GM12874 (cell line): ENCODE results near the gene SLC22A23.

Experiments used
- TF ChIP-seq, protein P1 (sequence below): IDR thresholded peaks from 2 replicates; pipeline ENCODE4 v1.5.1; 2011; ENCODE audit warnings: low read depth, mild to moderate bottlenecking, control low read depth, low read length, moderate library complexity; ENCODE audit not compliant: insufficient read depth

Gene SLC22A23

DNA sequence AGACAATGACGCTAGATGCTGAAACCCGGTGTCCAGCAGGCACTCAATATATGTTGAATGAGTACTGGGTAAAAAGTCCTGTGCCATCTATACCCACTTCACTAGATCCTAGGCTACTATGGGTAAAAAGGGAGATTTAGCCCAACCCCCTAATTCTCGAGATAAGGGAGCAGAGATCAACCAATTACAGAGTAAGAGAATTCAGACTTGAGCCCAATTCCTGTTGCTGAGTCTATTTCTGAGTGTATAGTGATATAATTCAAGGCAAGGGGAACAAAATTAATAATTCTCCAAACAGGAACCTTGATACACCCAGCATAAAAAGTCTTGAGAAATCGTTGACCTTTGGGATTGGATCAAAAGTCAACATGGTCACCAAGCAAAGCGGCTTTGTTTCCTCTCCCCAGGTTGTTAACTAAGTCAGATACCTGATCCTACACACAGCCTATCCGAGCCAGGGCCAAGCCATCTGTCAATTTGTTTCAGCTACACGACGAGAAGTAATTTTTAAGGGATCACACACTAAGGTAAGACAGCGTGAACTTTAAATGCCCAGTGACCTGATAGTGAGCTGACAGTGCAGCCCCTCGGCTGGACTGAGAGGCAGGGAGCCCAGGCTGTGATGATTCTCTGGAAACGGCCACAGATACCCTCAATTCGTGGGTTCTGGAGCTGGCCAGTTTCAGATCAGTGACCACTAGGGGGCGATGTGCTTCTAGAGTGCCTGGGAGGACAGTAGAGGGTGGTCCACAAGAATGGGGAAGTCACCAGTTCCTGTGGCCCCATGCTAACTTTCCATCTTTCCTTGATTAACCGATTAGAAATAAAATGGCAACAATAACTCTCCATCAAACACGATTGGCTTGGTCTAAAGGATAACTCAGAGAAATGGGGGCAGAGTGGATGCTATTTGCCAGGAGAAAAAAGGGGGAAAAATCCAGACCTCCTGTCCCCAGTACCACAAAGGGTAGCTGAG lies 46.2 kb downstream of the SLC22A23 start:
- TF ChIP-seq, protein P1, sequence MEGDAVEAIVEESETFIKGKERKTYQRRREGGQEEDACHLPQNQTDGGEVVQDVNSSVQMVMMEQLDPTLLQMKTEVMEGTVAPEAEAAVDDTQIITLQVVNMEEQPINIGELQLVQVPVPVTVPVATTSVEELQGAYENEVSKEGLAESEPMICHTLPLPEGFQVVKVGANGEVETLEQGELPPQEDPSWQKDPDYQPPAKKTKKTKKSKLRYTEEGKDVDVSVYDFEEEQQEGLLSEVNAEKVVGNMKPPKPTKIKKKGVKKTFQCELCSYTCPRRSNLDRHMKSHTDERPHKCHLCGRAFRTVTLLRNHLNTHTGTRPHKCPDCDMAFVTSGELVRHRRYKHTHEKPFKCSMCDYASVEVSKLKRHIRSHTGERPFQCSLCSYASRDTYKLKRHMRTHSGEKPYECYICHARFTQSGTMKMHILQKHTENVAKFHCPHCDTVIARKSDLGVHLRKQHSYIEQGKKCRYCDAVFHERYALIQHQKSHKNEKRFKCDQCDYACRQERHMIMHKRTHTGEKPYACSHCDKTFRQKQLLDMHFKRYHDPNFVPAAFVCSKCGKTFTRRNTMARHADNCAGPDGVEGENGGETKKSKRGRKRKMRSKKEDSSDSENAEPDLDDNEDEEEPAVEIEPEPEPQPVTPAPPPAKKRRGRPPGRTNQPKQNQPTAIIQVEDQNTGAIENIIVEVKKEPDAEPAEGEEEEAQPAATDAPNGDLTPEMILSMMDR = peak; percentile 76

DNA sequence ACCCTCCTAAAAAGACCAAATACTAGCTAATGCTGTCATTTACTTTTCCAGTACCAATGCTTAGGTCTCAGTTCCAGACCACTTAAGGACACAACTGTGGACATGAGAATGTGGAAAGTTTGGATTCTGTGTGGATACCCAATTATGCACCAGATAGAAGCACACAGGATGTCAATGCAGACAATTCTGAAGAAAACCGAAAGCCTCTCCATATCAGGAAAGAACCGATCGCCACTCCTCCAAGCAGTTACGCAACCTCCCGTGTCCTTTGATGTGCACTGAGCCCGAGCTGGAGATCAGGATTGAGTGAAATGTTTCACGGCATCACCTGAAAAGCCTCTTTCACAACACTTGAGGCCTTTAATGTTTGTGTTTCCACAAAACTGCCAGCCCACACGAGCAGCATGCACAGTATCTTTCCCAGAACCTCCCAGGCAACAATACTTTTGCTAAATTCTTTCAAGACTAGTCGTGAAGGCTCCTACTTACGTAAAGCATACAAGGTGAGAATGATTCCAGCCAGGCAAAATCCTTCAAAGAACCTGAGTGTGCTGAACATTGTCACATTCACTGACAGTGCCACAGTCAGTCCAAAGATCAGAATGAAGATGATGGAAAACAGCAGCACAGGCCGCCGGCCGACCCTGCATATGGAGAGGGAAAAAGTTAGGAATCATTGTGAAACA lies 47.0 kb downstream of the SLC22A23 start:
- TF ChIP-seq, protein P1 = no peak

DNA sequence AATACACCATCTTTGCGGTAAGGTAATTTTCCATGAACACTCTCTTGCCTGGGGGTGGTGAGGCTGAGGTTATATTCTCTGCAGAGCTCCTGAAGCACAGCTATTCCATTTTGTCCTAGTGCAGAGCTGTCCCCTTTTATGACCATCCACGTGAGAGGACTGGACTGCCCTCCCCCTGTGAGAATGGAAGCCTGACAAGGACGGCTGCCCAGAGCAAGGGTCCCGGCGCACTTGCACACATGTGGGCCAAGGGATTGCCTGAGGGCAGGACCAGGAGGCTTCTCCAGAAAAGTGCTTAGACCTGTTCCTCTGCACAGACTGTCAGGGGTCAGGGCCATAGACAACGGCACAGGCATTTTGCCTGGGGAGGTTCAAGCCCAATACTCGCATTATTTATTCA lies 48.2 kb downstream of the SLC22A23 start:
- TF ChIP-seq, protein P1 = no peak

DNA sequence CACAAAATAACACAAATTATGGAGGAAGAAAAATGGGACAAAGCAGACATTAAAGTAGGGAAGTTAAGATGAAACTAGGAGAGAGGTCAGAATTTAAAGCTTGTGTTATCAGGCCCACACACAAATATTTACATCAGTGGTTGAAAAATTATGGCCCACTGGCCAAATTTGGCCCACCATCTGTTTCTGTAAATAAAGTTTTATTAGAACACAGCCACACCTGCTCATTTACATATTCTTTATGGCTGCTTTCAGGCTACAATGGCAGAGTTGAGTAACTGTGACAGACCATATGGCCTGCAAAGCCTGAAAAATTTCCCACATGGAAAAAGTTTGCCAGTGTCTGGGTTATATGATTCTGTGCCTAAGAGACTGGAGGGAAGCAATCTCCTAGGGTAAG lies 49.0 kb downstream of the SLC22A23 start:
- TF ChIP-seq, protein P1 = no peak

DNA sequence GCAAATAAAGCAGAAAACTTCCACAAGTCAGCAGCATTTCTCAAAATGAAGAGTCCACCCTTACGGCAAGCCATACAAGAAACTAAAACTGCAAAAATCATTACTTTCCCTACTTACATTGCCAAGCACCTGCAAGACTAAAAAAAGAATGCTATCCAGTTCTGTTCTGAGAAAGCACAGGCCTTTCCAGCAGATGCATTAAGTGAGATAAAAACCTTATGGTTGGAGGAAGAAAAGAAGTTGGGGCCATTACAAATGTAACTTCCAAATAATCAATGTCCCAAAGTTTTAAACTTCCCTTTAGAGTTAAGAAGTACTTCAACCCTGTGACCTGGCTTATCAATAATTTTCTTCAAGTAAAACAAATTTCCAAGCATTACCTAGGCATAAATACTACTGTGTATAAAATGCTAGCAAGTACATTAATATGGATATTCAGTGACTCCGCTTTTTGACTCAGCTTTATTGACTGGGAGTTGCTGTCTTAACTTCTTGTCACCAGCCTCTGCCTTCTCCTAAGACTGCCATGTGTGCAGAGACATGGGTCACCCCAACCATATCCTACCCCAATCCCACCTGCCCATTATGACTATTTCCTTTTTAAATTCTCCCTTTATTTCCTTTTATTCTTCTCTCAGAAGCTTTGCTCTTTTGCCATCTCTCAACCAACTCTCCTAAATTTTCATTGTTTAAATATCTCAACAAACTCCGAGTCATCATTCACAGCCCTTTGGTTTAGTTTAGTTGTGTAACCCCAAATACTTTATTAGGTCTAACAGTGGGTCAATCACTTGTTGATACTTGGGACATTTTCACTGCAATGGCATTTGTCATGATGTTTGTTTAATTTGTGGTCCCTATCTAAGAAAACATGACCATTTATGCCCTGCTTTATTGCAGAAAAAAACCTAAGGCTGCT lies 49.7 kb downstream of the SLC22A23 start:
- TF ChIP-seq, protein P1 = no peak

DNA sequence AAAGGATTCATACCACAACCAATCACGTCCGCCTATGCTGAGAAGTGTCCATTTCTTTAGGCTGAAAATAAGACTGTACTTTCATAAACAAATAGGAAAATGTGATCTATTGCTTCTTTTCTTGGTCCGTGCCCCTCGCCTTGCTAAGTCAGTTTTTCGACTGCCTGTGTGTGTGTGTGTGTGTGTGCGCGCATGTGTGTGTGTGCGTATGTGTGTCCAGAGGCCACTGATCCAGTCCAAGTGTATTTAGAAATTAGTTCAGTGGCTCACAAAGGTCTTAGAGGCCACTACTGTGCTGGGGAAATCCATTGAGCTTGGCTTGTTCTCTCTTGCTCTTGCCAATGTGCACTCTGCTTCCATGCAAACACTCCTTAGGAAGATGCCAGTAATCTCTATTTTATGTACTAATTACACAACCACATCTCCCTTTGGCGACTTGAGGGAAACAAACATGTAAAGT lies 50.5 kb downstream of the SLC22A23 start:
- TF ChIP-seq, protein P1 = no peak

DNA sequence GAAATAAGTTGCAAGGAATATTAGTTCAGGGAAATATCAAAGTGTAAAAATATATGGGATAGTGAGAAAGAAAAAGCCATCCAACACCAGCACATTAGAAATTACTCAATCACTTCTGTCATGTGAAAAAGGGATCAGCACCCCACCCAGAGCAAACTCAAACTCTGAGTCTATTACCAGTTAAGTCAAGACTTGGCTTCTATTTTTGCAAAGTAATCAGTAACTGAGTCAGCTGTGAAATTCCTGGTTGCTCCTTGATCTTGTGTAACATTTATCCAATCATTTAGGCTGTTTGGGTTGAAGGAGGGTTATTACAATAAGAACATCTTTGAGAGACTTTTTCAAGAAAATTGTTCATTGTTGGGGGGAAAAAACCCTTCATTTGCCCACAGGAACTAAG lies 51.2 kb downstream of the SLC22A23 start:
- TF ChIP-seq, protein P1 = no peak
